GM13977 (cell line): ENCODE measurements around the gene RICTOR.

Source experiments
- DNase-seq: peaks from one replicate; pipeline ENCODE4 v3.0.0; 2012; ENCODE audit warnings: low spot score
- CTCF ChIP-seq: IDR thresholded peaks from 2 replicates; pipeline ENCODE4 v1.5.1; 2012; ENCODE audit warnings: mild to moderate bottlenecking, control low read depth; ENCODE audit not compliant: insufficient read depth; ENCODE audit errors: extremely low read depth, missing control alignments
- in situ Hi-C: fragments of 300-500 bp; cut with MboI; formaldehyde crosslinking; loops from one replicate; pipeline ENCODE4 v1.12.0; 2022; ENCODE audit warnings: low sequenced_read_pairs, low pct_unique_long_range_greater_than_20kb, mixed read lengths, inconsistent platforms; ENCODE audit not compliant: unreplicated experiment

The RICTOR gene

GRCh38 chr5:38938424-38938823, 135.8 kb downstream of the RICTOR start:
- no peak for TF ChIP-seq CTCF
- DNase-seq = no peak
- in situ Hi-C loops = no loop called here

- TF ChIP-seq CTCF = no peak
- in situ Hi-C loops = no loop called here
- no peak for DNase-seq
Measured at GRCh38 chr5:38936269-38936668, 137.9 kb downstream of the RICTOR start.

GRCh38 chr5:38935437-38935836, 138.8 kb downstream of the RICTOR start:
- in situ Hi-C loops = no loop called here
- no peak for DNase-seq
- no peak for TF ChIP-seq CTCF

GRCh38 chr5:38932854-38933408, 141.3 kb downstream of the RICTOR start:
- DNase-seq = no peak
- TF ChIP-seq CTCF = no peak
- in situ Hi-C loops = no loop called here

GRCh38 chr5:38931731-38932130, 142.5 kb downstream of the RICTOR start:
- no peak for TF ChIP-seq CTCF
- DNase-seq = no peak
- in situ Hi-C loops = no loop called here

- TF ChIP-seq CTCF = no peak
- in situ Hi-C loops = no loop called here
- DNase-seq = no peak
Measured at GRCh38 chr5:38929838-38930237, 144.4 kb downstream of the RICTOR start.

- in situ Hi-C loops = no loop called here
- no peak for TF ChIP-seq CTCF
- no peak for DNase-seq
Measured at GRCh38 chr5:38927470-38927869, 146.7 kb downstream of the RICTOR start.
